Measurements from ENCODE around the gene INSIG1. TPM values are rescaled to one million over a fixed set of nuclear protein-coding genes. Genes with fewer than 3 reads are reported as not detected.

INSIG1 gene
- total and polyA plus RNA-seq, 2 donors (not counting 3 experiments of a cell fraction or from before 2014, with no cell fraction given), result 79.3 to 102 TPM

DNA sequence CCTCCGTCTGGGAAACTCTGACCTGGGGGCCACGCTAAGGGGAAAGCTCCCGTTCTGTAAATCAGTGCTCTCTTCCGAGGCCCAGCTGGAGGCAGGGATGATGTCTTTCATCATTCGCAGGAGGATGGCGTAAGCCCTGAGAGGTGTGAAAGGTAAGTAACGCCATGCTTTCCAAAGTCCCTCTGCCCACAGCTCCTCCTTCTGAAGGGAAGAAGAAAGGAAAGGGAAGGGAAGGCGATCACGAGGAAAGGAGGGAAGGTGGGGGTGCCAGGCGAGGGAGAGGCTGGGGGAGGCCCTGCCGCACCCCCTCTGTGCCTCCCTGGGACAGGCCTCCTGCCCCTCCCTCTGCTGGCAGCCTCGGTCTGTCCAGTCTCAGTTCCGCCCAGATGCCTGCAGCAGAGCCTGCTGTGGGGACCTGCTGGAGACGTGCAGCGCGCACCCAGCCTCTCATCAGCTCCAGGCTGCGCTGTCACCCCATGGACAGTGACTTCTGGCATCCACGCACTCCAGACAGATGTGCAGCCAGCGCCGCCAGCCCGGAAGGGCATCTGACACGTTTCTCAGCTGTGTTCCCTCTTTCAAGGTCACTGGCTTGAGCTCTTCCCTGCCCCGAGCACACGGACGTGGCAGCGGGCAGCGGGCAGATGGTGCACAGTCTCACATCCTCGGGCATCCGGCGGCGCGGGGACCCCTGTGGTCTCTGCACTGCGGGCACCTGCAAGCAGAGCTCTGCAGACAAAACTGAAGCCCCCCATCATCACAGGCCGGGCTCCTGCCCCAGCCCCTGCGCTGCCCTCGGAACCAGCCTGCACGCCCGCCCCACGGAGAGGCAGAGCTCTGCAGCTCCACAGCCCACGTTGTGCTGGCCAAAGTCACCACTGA lies 60.6 kb downstream of the INSIG1 start:
- Histone ChIP-seq H3K4me2 (ENCODE audit: insufficient read depth, low read length) (no peak overlapping the region), H3K27ac (ENCODE audit: insufficient read depth, low read depth, low read length) (no peak overlapping the region), H3K9me3 (replicated peaks; ENCODE audit: control insufficient read depth, insufficient read depth, low read length) (no peaks in the 10 kb centered on the region), H3K4me1 (ENCODE audit: control insufficient read depth, extremely low read depth, insufficient read depth, low read length) (no peaks in the 10 kb centered on the region), H3K36me3 (ENCODE audit: control insufficient read depth in 2 of 2, extremely low read depth in 1 of 2, insufficient read depth in 2 of 2, low read length in 2 of 2) (no peaks in the 10 kb centered on the region), H2AFZ (ENCODE audit: low read depth, low read length) (no peak overlapping the region), H3K27me3 (ENCODE audit: control insufficient read depth in 2 of 2, insufficient read depth in 2 of 2, low read length in 2 of 2) (peaks cover 0 to 5% of the 10 kb centered on the region in 2 experiments), H3K9me1 (replicated peaks; ENCODE audit: control insufficient read depth, extremely low read depth, insufficient read depth, low read length) (no peaks in the 10 kb centered on the region), H3K79me2 (ENCODE audit: control insufficient read depth, insufficient read depth, low read length) (no peaks in the 10 kb centered on the region), H3K9ac (replicated peaks; ENCODE audit: extremely low read depth, insufficient read depth, low read length) (no peak overlapping the region), H4K20me1 (replicated peaks; ENCODE audit: control insufficient read depth, extremely low read depth, insufficient read depth, low read length) (no peaks in the 10 kb centered on the region), H3K4me3 (replicated peaks in 1 of 3; ENCODE audit: insufficient read depth in 1 of 3, low read depth in 1 of 3, low read length in 3 of 3) (no peak overlapping the region)
- BruUV-seq (replicated peaks), result no TSS peak
- dilution Hi-C loops (cut with MboI; ENCODE audit: extremely low pct_ligation_motif_present, low sequenced_read_pairs) (no loop called here), intact Hi-C loops (cut with micrococcal nuclease) (no loop called here)
- FAIRE-seq, result no peak
- CTCF ChIA-PET, result interaction anchor here (1.4 to 4.7 kb wide), 7 partner anchors 13 to 445 kb away, joined by 5 to 62 read pairs (median 14); no protein-coding TSS in a partner anchor
- TF ChIP-seq JUN (IDR thresholded peaks at IDR 0.05; ENCODE audit: borderline replicate concordance, insufficient read depth, insufficient read length, low read depth), result no peak
- no peak for TF ChIP-seq EZH2 (IDR thresholded peaks at IDR 0.05; ENCODE audit: borderline replicate concordance, low read depth, low read length, severe bottlenecking)
- no peak for TF ChIP-seq POLR2A (IDR thresholded peaks at IDR 0.05; ENCODE audit: low read depth, low read length)
- no peak for TF ChIP-seq FOS (IDR thresholded peaks at IDR 0.05; ENCODE audit: borderline replicate concordance, insufficient read depth, low read length)
- no peak for TF ChIP-seq MYC (IDR thresholded peaks at IDR 0.05; ENCODE audit: low read depth, low read length)
- TF ChIP-seq POLR2AphosphoS5 (IDR thresholded peaks at IDR 0.05; ENCODE audit: insufficient read depth, low read depth, low read length), result no peak
- TF ChIP-seq, protein P1, sequence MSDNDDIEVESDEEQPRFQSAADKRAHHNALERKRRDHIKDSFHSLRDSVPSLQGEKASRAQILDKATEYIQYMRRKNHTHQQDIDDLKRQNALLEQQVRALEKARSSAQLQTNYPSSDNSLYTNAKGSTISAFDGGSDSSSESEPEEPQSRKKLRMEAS (IDR thresholded peaks at IDR 0.05; ENCODE audit: insufficient read depth, insufficient read length), result no peak
- TF ChIP-seq, protein P2, sequence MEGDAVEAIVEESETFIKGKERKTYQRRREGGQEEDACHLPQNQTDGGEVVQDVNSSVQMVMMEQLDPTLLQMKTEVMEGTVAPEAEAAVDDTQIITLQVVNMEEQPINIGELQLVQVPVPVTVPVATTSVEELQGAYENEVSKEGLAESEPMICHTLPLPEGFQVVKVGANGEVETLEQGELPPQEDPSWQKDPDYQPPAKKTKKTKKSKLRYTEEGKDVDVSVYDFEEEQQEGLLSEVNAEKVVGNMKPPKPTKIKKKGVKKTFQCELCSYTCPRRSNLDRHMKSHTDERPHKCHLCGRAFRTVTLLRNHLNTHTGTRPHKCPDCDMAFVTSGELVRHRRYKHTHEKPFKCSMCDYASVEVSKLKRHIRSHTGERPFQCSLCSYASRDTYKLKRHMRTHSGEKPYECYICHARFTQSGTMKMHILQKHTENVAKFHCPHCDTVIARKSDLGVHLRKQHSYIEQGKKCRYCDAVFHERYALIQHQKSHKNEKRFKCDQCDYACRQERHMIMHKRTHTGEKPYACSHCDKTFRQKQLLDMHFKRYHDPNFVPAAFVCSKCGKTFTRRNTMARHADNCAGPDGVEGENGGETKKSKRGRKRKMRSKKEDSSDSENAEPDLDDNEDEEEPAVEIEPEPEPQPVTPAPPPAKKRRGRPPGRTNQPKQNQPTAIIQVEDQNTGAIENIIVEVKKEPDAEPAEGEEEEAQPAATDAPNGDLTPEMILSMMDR (IDR thresholded peaks at IDR 0.05; ENCODE audit: extremely low read depth in 1 of 2, insufficient read depth in 1 of 2, low read depth in 1 of 2, low read length in 2 of 2), result no peak
- TF ChIP-seq GATA2 (IDR thresholded peaks at IDR 0.05; ENCODE audit: insufficient read depth, insufficient read length, low read depth, low read length), result no peak
- POLR2A ChIA-PET, result no interaction called here
- no peak for DNase-seq (ENCODE audit: low read depth, low spot score)
